HepG2 (cell line): Measurements from ENCODE around the gene MYO7A.

Experiments
- BCL6 ChIP-seq: IDR thresholded peaks from 2 replicates; pipeline ENCODE4 v1.6.1; 2016; ENCODE audit warnings: missing genetic modification reagents, missing compliant biosample characterization
- NFE2L1 ChIP-seq: sonication (generic); formaldehyde crosslinking; IDR thresholded peaks from 2 replicates; pipeline ENCODE4 v1.4.0; 2020; ENCODE audit warnings: missing genetic modification reagents, mild to moderate bottlenecking, borderline replicate concordance
- POLR2A ChIP-seq, 2 experiments: IDR thresholded peaks; 2 replicates each; pipeline ENCODE4 v1.6.1; 2011; ENCODE audit warnings: low read depth in 2 of 2, low read length in 2 of 2, mild to moderate bottlenecking in 1 of 2, moderate library complexity in 1 of 2; ENCODE audit not compliant: insufficient read depth in 1 of 2
- ZNF83 ChIP-seq: sonication (generic); formaldehyde crosslinking; IDR thresholded peaks from 2 replicates; pipeline ENCODE4 v1.4.0; 2020; ENCODE audit warnings: missing genetic modification reagents, mild to moderate bottlenecking, borderline replicate concordance
- TF ChIP-seq, protein P1 (sequence below): sonication (generic); formaldehyde crosslinking; IDR thresholded peaks from 2 replicates; pipeline ENCODE4 v1.5.0; 2020; ENCODE audit warnings: mild to moderate bottlenecking, missing genetic modification reagents, moderate library complexity

DNA sequence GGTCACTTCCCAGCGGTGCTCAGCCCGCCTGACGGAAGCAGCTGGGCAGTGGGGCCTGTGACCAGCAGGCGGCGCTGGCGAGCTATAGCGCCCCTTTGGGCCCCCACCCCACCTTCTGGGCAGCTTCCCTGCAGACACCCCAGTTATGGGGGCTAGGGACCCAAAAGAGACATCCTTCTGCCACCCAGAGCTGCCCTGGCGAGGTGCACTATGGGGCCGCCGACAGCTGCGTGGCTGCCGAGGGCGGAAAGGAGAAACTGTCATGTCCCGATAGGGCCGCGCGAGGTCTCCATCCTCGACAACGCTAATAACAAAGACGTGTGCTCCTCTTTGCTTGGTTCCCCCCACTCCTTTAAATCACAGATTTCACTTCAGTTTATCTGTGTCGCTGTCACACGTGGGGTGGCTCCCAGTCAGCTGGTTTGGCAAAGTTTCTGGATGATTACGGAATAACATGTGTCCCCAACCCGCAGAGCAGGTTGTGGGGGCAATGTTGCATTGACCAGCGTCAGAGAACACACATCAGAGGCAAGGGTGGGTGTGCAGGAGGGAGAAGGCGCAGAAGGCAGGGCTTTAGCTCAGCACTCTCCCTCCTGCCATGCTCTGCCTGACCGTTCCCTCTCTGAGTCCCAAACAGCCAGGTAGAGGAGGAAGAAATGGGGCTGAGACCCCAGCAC, 673 bp upstream of the MYO7A start:
- no peak for TF ChIP-seq NFE2L1 (CRISPR knock-in tag)
- TF ChIP-seq, protein P1, sequence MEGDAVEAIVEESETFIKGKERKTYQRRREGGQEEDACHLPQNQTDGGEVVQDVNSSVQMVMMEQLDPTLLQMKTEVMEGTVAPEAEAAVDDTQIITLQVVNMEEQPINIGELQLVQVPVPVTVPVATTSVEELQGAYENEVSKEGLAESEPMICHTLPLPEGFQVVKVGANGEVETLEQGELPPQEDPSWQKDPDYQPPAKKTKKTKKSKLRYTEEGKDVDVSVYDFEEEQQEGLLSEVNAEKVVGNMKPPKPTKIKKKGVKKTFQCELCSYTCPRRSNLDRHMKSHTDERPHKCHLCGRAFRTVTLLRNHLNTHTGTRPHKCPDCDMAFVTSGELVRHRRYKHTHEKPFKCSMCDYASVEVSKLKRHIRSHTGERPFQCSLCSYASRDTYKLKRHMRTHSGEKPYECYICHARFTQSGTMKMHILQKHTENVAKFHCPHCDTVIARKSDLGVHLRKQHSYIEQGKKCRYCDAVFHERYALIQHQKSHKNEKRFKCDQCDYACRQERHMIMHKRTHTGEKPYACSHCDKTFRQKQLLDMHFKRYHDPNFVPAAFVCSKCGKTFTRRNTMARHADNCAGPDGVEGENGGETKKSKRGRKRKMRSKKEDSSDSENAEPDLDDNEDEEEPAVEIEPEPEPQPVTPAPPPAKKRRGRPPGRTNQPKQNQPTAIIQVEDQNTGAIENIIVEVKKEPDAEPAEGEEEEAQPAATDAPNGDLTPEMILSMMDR = peak; percentile 98
- TF ChIP-seq POLR2A (IDR thresholded peaks at IDR 0.05; ENCODE audit: insufficient read depth in 1 of 2, low read depth in 2 of 2, low read length in 2 of 2) = no peak
- no peak for TF ChIP-seq BCL6 (CRISPR knock-in tag)
- no peak for TF ChIP-seq ZNF83 (CRISPR knock-in tag)
